IPS-18c (cell line): ENCODE measurements around the gene ABRACL.

Source experiments
- H3K4me3 ChIP-seq: 2 replicates; pipeline ENCODE4 v1.7.0; 2013; ENCODE audit warnings: low read depth, mild to moderate bottlenecking, low read length, moderate library complexity; ENCODE audit not compliant: insufficient read depth
- H3K9me3 ChIP-seq: one replicate; pipeline ENCODE4 v1.6.1; 2013; ENCODE audit warnings: mild to moderate bottlenecking, low read length, moderate library complexity; ENCODE audit not compliant: control insufficient read depth, insufficient read depth

Gene ABRACL

GRCh38 chr6:139079018-139079417 lies 50.5 kb downstream of the ABRACL start:
- no peaks in the 10 kb centered on the region for H3K9me3 ChIP-seq

GRCh38 chr6:139080255-139080920 lies 51.8 kb downstream of the ABRACL start:
- H3K9me3 ChIP-seq, result no peaks in the 10 kb centered on the region
- no peak overlapping the region for H3K4me3 ChIP-seq

More at GRCh38 chr6:139079018-139079417, 50.5 kb downstream of the ABRACL start:
- no peak overlapping the region for H3K4me3 ChIP-seq

- no peak overlapping the region for H3K4me3 ChIP-seq
- no peaks in the 10 kb centered on the region for H3K9me3 ChIP-seq
Measured at GRCh38 chr6:139081471-139081870, 52.9 kb downstream of the ABRACL start.

DNA sequence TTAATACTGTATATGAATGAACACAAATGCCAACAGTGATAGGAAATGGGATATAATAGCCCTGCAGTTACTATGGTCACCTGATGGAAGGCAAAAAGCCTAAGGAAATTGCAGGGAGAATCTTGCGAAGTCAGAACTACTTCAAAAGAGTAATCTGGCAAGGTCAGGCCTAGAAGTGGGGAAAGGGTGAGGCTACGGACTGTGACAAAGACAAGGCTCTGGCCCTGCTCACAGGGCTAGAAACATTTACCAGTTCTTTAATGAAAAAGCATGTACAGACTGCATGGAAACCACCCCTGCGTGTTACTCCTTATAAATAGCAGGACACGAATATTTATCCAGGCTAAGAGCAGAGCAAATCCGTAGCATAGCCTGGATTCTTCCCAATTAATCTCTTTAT lies 53.8 kb downstream of the ABRACL start:
- no peak overlapping the region for H3K4me3 ChIP-seq
- H3K9me3 ChIP-seq, result no peaks in the 10 kb centered on the region

GRCh38 chr6:139091826-139092225 lies 63.3 kb downstream of the ABRACL start:
- peaks cover 2% of the 10 kb centered on the region for H3K9me3 ChIP-seq
- no peak overlapping the region for H3K4me3 ChIP-seq
